Measurements from ENCODE around the gene KRT86.

Gene KRT86

DNA sequence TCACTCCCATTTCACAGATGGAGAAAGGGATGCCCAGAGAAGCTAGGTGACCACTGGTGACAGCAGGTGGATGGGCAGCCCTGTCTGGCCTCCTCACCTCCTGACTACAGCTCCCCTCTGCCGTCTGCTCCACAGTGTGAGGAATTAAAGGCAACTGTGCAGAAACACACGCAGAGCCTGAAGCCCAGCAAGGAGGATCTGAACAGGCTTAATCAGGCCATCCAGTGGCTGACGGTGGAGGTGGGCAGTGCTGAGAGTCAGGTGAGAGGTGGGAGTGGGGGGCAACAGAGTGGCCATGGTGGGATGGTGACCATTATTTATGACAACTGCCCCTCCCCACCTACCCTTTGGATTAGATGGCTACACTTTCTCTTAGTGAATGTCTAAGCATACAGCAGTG, 1.2 kb downstream of the KRT86 start:
- Histone ChIP-seq H3K9me3 (no peaks in the 10 kb centered on the region), H3K36me3 (no peaks in the 10 kb centered on the region), H3K4me1 (no peaks in the 10 kb centered on the region), H3K27me3 (no peaks in the 10 kb centered on the region), H3K4me3 (ENCODE audit: low read depth, low read length) (no peak overlapping the region)
- TF ChIP-seq CTCF (IDR thresholded peaks at IDR 0.05; ENCODE audit: low read depth, low read length): no peak
- no peak for DNase-seq

DNA sequence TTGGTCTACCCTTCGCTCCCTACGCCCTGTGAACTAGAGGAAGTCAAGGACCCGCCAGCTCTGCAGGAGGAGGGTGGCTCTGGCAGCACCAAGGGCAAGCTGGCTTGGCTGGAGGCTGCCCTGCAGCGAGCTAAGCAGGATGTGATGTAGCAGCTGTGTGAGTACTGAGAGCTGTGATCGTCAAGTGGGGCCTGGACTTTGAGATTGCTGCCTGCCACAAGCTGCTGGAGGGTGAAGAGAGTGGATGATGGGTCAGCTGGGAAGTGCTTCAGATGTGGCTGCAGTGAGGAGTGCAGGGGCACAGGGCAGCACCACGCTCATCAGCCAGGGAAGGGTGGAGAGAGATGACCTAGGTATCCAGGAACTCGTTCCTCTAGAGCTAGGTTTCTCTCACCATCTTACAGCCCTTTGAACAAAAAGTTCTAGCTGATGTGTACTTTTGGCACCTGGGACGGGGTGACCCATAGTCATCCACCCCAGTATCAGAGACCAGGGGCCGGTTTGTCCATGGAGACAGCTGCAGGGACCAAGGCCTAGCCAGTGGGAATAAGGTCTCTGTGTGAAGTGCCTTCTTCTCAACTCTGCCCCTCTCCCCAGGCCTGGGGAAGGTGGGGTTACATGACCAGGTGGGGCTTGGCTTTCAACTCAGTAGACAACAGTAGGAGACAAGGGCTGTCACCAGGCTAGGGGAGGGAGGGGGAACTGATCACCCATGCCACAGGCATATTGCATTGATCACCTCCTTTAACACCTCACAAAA, 3.2 kb downstream of the KRT86 start:
- Histone ChIP-seq H3K36me3 (no peaks in the 10 kb centered on the region), H3K9me3 (no peaks in the 10 kb centered on the region), H3K27me3 (no peaks in the 10 kb centered on the region), H3K4me3 (ENCODE audit: low read depth, low read length) (no peak overlapping the region), H3K4me1 (no peaks in the 10 kb centered on the region)
- DNase-seq: no peak
- no peak for TF ChIP-seq CTCF (IDR thresholded peaks at IDR 0.05; ENCODE audit: low read depth, low read length)

DNA sequence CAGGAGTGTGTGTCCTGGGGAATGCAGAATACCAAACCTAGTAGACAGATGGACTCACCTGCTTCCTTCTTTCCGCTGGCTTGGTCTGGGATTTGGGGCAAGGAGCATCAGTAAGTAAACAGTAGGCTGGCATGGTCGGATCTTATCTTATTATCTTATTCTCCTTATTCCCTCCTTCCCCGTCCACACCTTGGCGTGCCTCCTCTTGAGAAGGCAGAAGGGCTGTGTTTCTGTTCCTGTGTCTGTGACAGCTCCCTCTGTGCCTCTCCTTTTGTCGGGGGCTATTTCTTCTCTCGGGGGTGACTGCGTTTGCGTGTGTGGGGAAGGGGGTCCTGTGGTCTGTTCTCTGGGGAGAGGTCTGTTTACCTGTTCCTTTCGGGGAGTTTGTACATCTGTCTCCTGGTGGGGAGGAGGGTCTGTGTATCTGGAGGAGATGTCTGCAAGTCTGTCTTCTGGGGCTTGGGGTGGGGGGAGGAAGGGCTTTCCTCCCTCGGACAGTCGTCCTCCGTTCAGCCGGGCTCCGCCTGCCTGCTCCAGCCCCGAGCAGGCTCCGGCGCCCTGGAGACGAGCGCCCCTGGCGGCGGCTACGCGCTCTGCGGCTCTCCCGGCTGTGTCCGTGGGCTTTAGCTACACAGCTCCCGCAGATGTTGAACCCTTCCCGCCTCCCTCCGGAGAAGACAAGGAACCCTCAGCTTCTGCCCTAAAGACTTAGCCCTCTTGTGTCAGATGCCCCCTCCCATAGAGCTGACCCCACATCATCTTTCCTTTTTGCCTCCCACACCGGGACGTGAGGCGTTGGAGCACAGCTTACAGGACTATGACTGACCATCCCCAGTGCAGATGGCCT, 4.4 kb downstream of the KRT86 start:
- Histone ChIP-seq H3K27me3 (no peaks in the 10 kb centered on the region), H3K36me3 (no peaks in the 10 kb centered on the region), H3K4me1 (no peaks in the 10 kb centered on the region), H3K4me3 (ENCODE audit: low read depth, low read length) (peak overlapping the region; percentile 54), H3K9me3 (no peaks in the 10 kb centered on the region)
- peak; percentile 82 for DNase-seq
- peak; percentile 97 for TF ChIP-seq CTCF (IDR thresholded peaks at IDR 0.05; ENCODE audit: low read depth, low read length)

GRCh38 chr12:52279422-52280318, 5.2 kb downstream of the KRT86 start:
- Histone ChIP-seq H3K27me3 (no peaks in the 10 kb centered on the region), H3K36me3 (no peaks in the 10 kb centered on the region), H3K9me3 (no peaks in the 10 kb centered on the region), H3K4me3 (ENCODE audit: low read depth, low read length) (no peak overlapping the region), H3K4me1 (no peaks in the 10 kb centered on the region)
- no peak for DNase-seq
- no peak for TF ChIP-seq CTCF (IDR thresholded peaks at IDR 0.05; ENCODE audit: low read depth, low read length)

- DNase-seq: no peak
- Histone ChIP-seq H3K9me3 (no peaks in the 10 kb centered on the region), H3K36me3 (no peaks in the 10 kb centered on the region), H3K4me3 (ENCODE audit: low read depth, low read length) (no peak overlapping the region), H3K27me3 (no peaks in the 10 kb centered on the region), H3K4me1 (no peaks in the 10 kb centered on the region)
- no peak for TF ChIP-seq CTCF (IDR thresholded peaks at IDR 0.05; ENCODE audit: low read depth, low read length)
These were observed 5.9 kb downstream of the KRT86 start for GRCh38 chr12:52280319-52280795.
